ENCODE results near the gene CDYL. TPM values are rescaled to one million over a fixed set of nuclear protein-coding genes. Genes with fewer than 3 reads are reported as not detected.

Gene CDYL
- total and polyA plus RNA-seq, 2 of the 4 experiments (the other 2 are of a cell fraction) = 14.2 to 92.1 TPM

DNA sequence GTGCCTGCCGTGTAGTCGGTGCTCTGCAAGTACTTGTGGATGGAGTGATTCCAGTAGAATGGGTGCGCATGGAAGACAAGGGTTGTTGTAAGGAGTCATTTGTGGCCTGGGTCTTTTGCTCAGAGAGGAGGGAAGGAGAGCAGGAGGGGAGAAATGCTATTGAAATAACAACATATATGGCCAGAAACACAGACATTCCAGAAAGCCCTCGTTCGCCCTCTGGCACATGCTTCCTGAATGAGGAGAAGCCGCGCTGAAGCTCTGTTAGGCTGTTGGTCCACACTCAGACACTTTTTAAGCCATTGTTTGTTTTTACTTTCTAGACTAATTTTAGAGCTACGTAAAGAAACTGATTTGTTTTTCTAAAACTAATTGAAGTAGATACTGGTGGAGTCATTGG, 120.2 kb downstream of the CDYL start:
- Histone ChIP-seq H3K36me3 (ENCODE audit: control insufficient read depth, insufficient read depth, low read length) (peaks cover 28% of the 10 kb centered on the region), H3K23ac (ENCODE audit: low read depth, low read length) (no peak overlapping the region), H2BK15ac (ENCODE audit: low read depth, low read length) (no peak overlapping the region), H3K14ac (replicated peaks; ENCODE audit: low read depth, low read length) (no peak overlapping the region), H4K20me1 (ENCODE audit: insufficient read depth, low read length) (peaks cover 8% of the 10 kb centered on the region), H3K56ac (ENCODE audit: extremely low read depth, insufficient read depth, low read length) (no peak overlapping the region), H3K9me3 (ENCODE audit: control insufficient read depth, insufficient read depth, low read length) (0 out of 2 replicates have a peak, but pooled peaks cover 4% of the 10 kb centered on the region), H3K4ac (ENCODE audit: low read depth, low read length) (no peak overlapping the region), H3K4me2 (ENCODE audit: low read depth, low read length) (no peak overlapping the region), H4K8ac (ENCODE audit: low read depth in 2 of 2, low read length in 2 of 2) (no peak overlapping the region), H2AFZ (replicated peaks; ENCODE audit: low read length, poor library complexity) (no peak overlapping the region), H4K5ac (ENCODE audit: low read depth, low read length) (no peak overlapping the region), H3K9me1 (ENCODE audit: insufficient read depth, low read length) (peaks cover 8% of the 10 kb centered on the region), H2BK5ac (ENCODE audit: low read depth, low read length, poor library complexity, severe bottlenecking) (no peak overlapping the region), H4K91ac (ENCODE audit: insufficient read depth, low read depth, low read length) (no peak overlapping the region), H3K9ac (ENCODE audit: low read depth, low read length) (no peak overlapping the region), H3K4me3 (ENCODE audit: insufficient read depth, low read depth, low read length) (no peak overlapping the region), H3K4me1 (ENCODE audit: control insufficient read depth, insufficient read depth, low read length) (peaks cover 2% of the 10 kb centered on the region), H3K18ac (ENCODE audit: low read depth, low read length) (no peak overlapping the region), H2BK20ac (ENCODE audit: low read depth, low read length) (no peak overlapping the region), H2AK9ac (replicated peaks; ENCODE audit: low read depth, low read length, poor library complexity) (no peak overlapping the region), H3K27ac (ENCODE audit: insufficient read depth, low read length) (no peak overlapping the region), H3K79me1 (ENCODE audit: low read depth in 1 of 2, low read length in 2 of 2) (peaks cover 6 to 41% of the 10 kb centered on the region in 2 experiments; a peak in 3 of 4 replicates), H2BK120ac (ENCODE audit: low read depth, low read length) (no peak overlapping the region), H3K27me3 (ENCODE audit: control insufficient read depth, insufficient read depth, low read length) (no peaks in the 10 kb centered on the region), H2AK5ac (ENCODE audit: low read depth, low read length) (no peak overlapping the region)
- POLR2A ChIA-PET (ENCODE audit: unreplicated experiment) = no interaction called here
- DNase-seq (no peak), ATAC-seq (ENCODE audit: low read depth) (no peak)
- TF ChIP-seq RAD21 (IDR thresholded peaks at IDR 0.05; ENCODE audit: low read length) (no peak), POLR2A (IDR thresholded peaks at IDR 0.05; ENCODE audit: low read depth, low read length) (no peak), CHD1 (IDR thresholded peaks at IDR 0.05; ENCODE audit: low read depth, low read length) (no peak), RFX5 (IDR thresholded peaks at IDR 0.05; ENCODE audit: low read depth, low read length) (no peak), SMC3 (IDR thresholded peaks at IDR 0.05; ENCODE audit: low read depth, low read length) (no peak), BHLHE40 (IDR thresholded peaks at IDR 0.05; ENCODE audit: low read depth, low read length) (no peak), RCOR1 (IDR thresholded peaks at IDR 0.05; ENCODE audit: insufficient replicate concordance, low read length) (no peak)
- intact Hi-C loops (cut with micrococcal nuclease) (no loop called here), in situ Hi-C loops (cut with MboI; ENCODE audit: low sequenced_read_pairs) (no loop called here), dilution Hi-C loops (cut with HindIII; ENCODE audit: low sequenced_read_pairs, unreplicated experiment) (no loop called here)
- WGBS, 2 experiments (ENCODE audit: extremely low coverage in 2 of 2, insufficient read length in 1 of 2) = no CpG with 5 or more reads among the region's 8 CpGs
- CTCF ChIA-PET = interaction anchor here (0.6 kb wide), 1 partner anchor 70 kb away, joined by 4 read pairs; no protein-coding TSS in a partner anchor
- BruUV-seq (replicated peaks) = no TSS peak

Measured in IMR-90 (cell line).